HCT116 (cell line): Measurements from ENCODE around the gene TUBB1. TPM values are rescaled to one million over a fixed set of nuclear protein-coding genes. Genes with fewer than 3 reads are reported as not detected.

Experiments
- ATAC-seq: fragments of 200-7000 bp; cut with Tn5 transposase; 2 replicates; pipeline ENCODE4 v1.9.1; 2020; ENCODE audit warnings: mild to moderate bottlenecking, moderate library complexity
- BruUV-seq: library from RNA; stranded (reverse); fragments of 400-500 nt; replicated peaks from 2 replicates; lab custom pipeline; 2021; lab: Mats Ljungman, UMichigan
- CTCF ChIA-PET: fragments of 300-600 bp; sonication (Branson Sonifier 250); formaldehyde crosslinking; loops from one replicate; lab custom pipeline; 2021; ENCODE audit warnings: antibody characterized with exemption; lab: Charles Lee
- POLR2A ChIA-PET: fragments of 300-600, 350-600 bp; sonication (Branson Sonifier 250); formaldehyde crosslinking; loops from one replicate; lab custom pipeline; 2021; ENCODE audit warnings: antibody characterized with exemption; lab: Charles Lee
- RAD21 ChIA-PET, 2 experiments: fragments of 300-600 bp; sonication (Branson Sonifier 250); formaldehyde crosslinking; loops; one replicate each; lab custom pipeline; 2023; ENCODE audit warnings: low total read pairs in 2 of 2; ENCODE audit not compliant: uncharacterized antibody in 2 of 2, unreplicated experiment in 2 of 2, low non-redundant PET in 1 of 2; lab: Charles Lee
- DNase-seq: peaks from one replicate; pipeline ENCODE4 v3.0.0-alpha.2; 2010; ENCODE audit warnings: low read depth, low spot score
- H2AFZ ChIP-seq: fragments of 200-600 bp; shearing (Covaris generic), sonication (generic); 2 replicates; pipeline ENCODE4 v1.6.1; 2017; ENCODE audit warnings: low read depth, mixed run types, mixed read lengths, antibody characterized with exemption, low read length; ENCODE audit not compliant: poor library complexity, severe bottlenecking
- H3K27ac ChIP-seq: 2 replicates; pipeline ENCODE4 v1.5.1; 2012; ENCODE audit warnings: low read depth, low read length
- H3K27me3 ChIP-seq: fragments of 200-600 bp; sonication (generic); 2 replicates; pipeline ENCODE4 v1.6.1; 2016; ENCODE audit warnings: mixed run types, low read length, mixed read lengths; ENCODE audit not compliant: insufficient read depth
- H3K36me3 ChIP-seq, 2 experiments: fragments of 200-500 bp in 1 of 2; fragments of 200-600 bp in 1 of 2; sonication (Bioruptor generic) in 1 of 2; sonication (generic) in 1 of 2; 2 replicates each; pipeline versions ENCODE4 v1.5.1 to v1.6.1; 2014 to 2016; ENCODE audit warnings: low read length in 2 of 2, inconsistent platforms in 1 of 2, mixed read lengths in 1 of 2, mixed run types in 1 of 2; ENCODE audit not compliant: insufficient read depth in 2 of 2, control insufficient read depth in 1 of 2
- H3K4me1 ChIP-seq, 2 experiments: fragments of 200-600 bp in 1 of 2; sonication (generic) in 1 of 2; 2 replicates each; pipeline versions ENCODE4 v1.5.1 to v1.6.1; 2012 to 2017; ENCODE audit warnings: low read length in 2 of 2, inconsistent platforms in 1 of 2, mild to moderate bottlenecking in 1 of 2, mixed read lengths in 1 of 2, mixed run types in 1 of 2, moderate library complexity in 1 of 2; ENCODE audit not compliant: insufficient read depth in 2 of 2, control insufficient read depth in 1 of 2
- H3K4me2 ChIP-seq: fragments of 200-600 bp; sonication (generic); 2 replicates; pipeline ENCODE4 v1.6.1; 2017; ENCODE audit warnings: mixed run types, low read length, mixed read lengths
- H3K4me3 ChIP-seq, 2 experiments: fragments of 200-600 bp in 1 of 2; sonication (generic) in 1 of 2; replicated peaks in 1 of 2; 2 replicates each; pipeline ENCODE4 v1.5.1; 2011 to 2016; ENCODE audit warnings: low read length in 2 of 2, control low read depth in 1 of 2, low read depth in 1 of 2, mild to moderate bottlenecking in 1 of 2, mixed read lengths in 1 of 2, mixed run types in 1 of 2
- H3K79me2 ChIP-seq: fragments of 200-600 bp; sonication (generic); 2 replicates; pipeline ENCODE4 v1.6.1; 2017; ENCODE audit warnings: mild to moderate bottlenecking, mixed run types, low read length, moderate library complexity, mixed read lengths; ENCODE audit not compliant: insufficient read depth
- H3K9ac ChIP-seq: fragments of 200-600 bp; sonication (generic); 2 replicates; pipeline ENCODE4 v1.6.1; 2016; ENCODE audit warnings: low read length, mixed read lengths
- H3K9me2 ChIP-seq: fragments of 200-600 bp; sonication (generic), shearing (Covaris generic); 2 replicates; pipeline ENCODE4 v1.6.1; 2017; ENCODE audit warnings: mixed run types, mild to moderate bottlenecking, moderate library complexity; ENCODE audit not compliant: insufficient read depth
- H3K9me3 ChIP-seq, 2 experiments: fragments of 200-500 bp in 1 of 2; fragments of 200-600 bp in 1 of 2; sonication (Bioruptor generic) in 1 of 2; sonication (generic) in 1 of 2; 2 replicates each; pipeline ENCODE4 v1.6.1; 2014 to 2017; ENCODE audit warnings: low read length in 2 of 2, mixed read lengths in 2 of 2, inconsistent platforms in 1 of 2, low read depth in 1 of 2, mild to moderate bottlenecking in 1 of 2, mixed run types in 1 of 2, moderate library complexity in 1 of 2; ENCODE audit not compliant: control insufficient read depth in 1 of 2, insufficient read depth in 1 of 2
- H4K20me1 ChIP-seq: fragments of 200-600 bp; sonication (generic), shearing (Covaris generic); 2 replicates; pipeline ENCODE4 v1.6.1; 2017; ENCODE audit warnings: mixed run types, mild to moderate bottlenecking, moderate library complexity; ENCODE audit not compliant: insufficient read depth
- CEBPB ChIP-seq: IDR thresholded peaks from 2 replicates; pipeline ENCODE4 v1.6.1; 2012; ENCODE audit warnings: low read depth
- EZH2 ChIP-seq: fragments of 200-600 bp; sonication (generic); IDR thresholded peaks from 2 replicates; pipeline ENCODE4 v1.6.1; 2017; ENCODE audit warnings: antibody characterized with exemption, mixed run types
- EZH2phosphoT487 ChIP-seq: fragments of 200-600 bp; IDR thresholded peaks from 2 replicates; pipeline ENCODE4 v1.6.1; 2018; ENCODE audit warnings: antibody characterized with exemption, borderline replicate concordance
- FOSL1 ChIP-seq: IDR thresholded peaks from 2 replicates; pipeline ENCODE4 v1.6.1; 2012; ENCODE audit warnings: low read depth
- JUND ChIP-seq: IDR thresholded peaks from 2 replicates; pipeline ENCODE4 v1.6.1; 2012
- MAX ChIP-seq: IDR thresholded peaks from 2 replicates; pipeline ENCODE4 v1.6.1; 2012
- POLR2A ChIP-seq: IDR thresholded peaks from 2 replicates; pipeline ENCODE4 v1.7.0; 2011; ENCODE audit warnings: borderline replicate concordance; ENCODE audit not compliant: insufficient read depth, insufficient read length; ENCODE audit errors: extremely low read depth
- POLR2AphosphoS5 ChIP-seq: IDR thresholded peaks from 2 replicates; pipeline ENCODE4 v1.6.1; 2011; ENCODE audit warnings: mild to moderate bottlenecking, low read depth, low read length, moderate library complexity
- SIN3A ChIP-seq: IDR thresholded peaks from 2 replicates; pipeline ENCODE4 v1.6.1; 2012; ENCODE audit warnings: low read depth
- TCF7L2 ChIP-seq: IDR thresholded peaks from 2 replicates; pipeline ENCODE4 v1.7.0; 2011; ENCODE audit warnings: borderline replicate concordance, inconsistent platforms; ENCODE audit not compliant: insufficient read depth, insufficient read length; ENCODE audit errors: extremely low read depth
- YY1 ChIP-seq: IDR thresholded peaks from 2 replicates; pipeline ENCODE4 v1.6.1; 2011; ENCODE audit warnings: low read length, low read depth, moderate library complexity, mild to moderate bottlenecking; ENCODE audit not compliant: insufficient replicate concordance; ENCODE audit errors: extremely low read depth
- ZFX ChIP-seq: fragments of 450-650 bp; IDR thresholded peaks from 2 replicates; pipeline ENCODE4 v1.6.1; 2017
- intact Hi-C: fragments of 100-400 bp; cut with micrococcal nuclease; formaldehyde crosslinking; loops from 2 replicates; pipeline ENCODE4 v1.10.0; 2022
- total RNA-seq: library from RNA; stranded (reverse); gene quantifications from one replicate; pipeline ENCODE4 v1.2.1, GENCODE V29; 2021; ENCODE audit not compliant: unreplicated experiment
- TF ChIP-seq, protein P1 (sequence below): IDR thresholded peaks from 2 replicates; pipeline ENCODE4 v1.6.1; 2012
- TF ChIP-seq, protein P2 (sequence below): IDR thresholded peaks from 2 replicates; pipeline ENCODE4 v1.6.1; 2011; ENCODE audit warnings: mild to moderate bottlenecking, low read length, moderate library complexity; ENCODE audit not compliant: insufficient replicate concordance; ENCODE audit errors: extremely low read depth

The TUBB1 gene
- total RNA-seq, 1 experiment from 2014 or later = not detected

GRCh38 chr20:58978351-58979190 is 40.7 kb upstream of the TUBB1 start:
- no peaks in the 10 kb centered on the region for H4K20me1 ChIP-seq
- no peak overlapping the region for H3K4me2 ChIP-seq
- ChIA-PET CTCF (no interaction called here), RAD21 (no interaction called here), POLR2A (no interaction called here)
- intact Hi-C loops = no loop called here
- no peak overlapping the region for H3K9ac ChIP-seq
- H2AFZ ChIP-seq = no peak overlapping the region
- H3K9me2 ChIP-seq = no peaks in the 10 kb centered on the region
- H3K4me1 ChIP-seq = peaks cover 6 to 17% of the 10 kb centered on the region in 2 experiments
- H3K4me3 ChIP-seq = no peak overlapping the region
- BruUV-seq = no TSS peak
- no peak for DNase-seq
- H3K9me3 ChIP-seq = 0 out of 4 replicates have a peak, but pooled peaks cover 0 to 5% of the 10 kb centered on the region in 2 experiments
- H3K79me2 ChIP-seq = peaks cover 22% of the 10 kb centered on the region
- no peak overlapping the region for H3K27ac ChIP-seq
- no peaks in the 10 kb centered on the region for H3K36me3 ChIP-seq
- no peak for ATAC-seq
- H3K27me3 ChIP-seq = no peaks in the 10 kb centered on the region
- TF ChIP-seq MAX = no peak
- TF ChIP-seq YY1 = no peak
- TF ChIP-seq, protein P1, sequence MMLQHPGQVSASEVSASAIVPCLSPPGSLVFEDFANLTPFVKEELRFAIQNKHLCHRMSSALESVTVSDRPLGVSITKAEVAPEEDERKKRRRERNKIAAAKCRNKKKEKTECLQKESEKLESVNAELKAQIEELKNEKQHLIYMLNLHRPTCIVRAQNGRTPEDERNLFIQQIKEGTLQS = no peak
- TF ChIP-seq TCF7L2 = no peak
- TF ChIP-seq, protein P2, sequence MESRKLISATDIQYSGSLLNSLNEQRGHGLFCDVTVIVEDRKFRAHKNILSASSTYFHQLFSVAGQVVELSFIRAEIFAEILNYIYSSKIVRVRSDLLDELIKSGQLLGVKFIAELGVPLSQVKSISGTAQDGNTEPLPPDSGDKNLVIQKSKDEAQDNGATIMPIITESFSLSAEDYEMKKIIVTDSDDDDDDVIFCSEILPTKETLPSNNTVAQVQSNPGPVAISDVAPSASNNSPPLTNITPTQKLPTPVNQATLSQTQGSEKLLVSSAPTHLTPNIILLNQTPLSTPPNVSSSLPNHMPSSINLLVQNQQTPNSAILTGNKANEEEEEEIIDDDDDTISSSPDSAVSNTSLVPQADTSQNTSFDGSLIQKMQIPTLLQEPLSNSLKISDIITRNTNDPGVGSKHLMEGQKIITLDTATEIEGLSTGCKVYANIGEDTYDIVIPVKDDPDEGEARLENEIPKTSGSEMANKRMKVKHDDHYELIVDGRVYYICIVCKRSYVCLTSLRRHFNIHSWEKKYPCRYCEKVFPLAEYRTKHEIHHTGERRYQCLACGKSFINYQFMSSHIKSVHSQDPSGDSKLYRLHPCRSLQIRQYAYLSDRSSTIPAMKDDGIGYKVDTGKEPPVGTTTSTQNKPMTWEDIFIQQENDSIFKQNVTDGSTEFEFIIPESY = no peak
- no peak for TF ChIP-seq EZH2phosphoT487
- TF ChIP-seq ZFX = no peak
- TF ChIP-seq CEBPB = no peak
- no peak for TF ChIP-seq POLR2A
- TF ChIP-seq FOSL1 = no peak
- no peak for TF ChIP-seq POLR2AphosphoS5
- no peak for TF ChIP-seq JUND
- no peak for TF ChIP-seq SIN3A
- TF ChIP-seq EZH2 = no peak
